ENCODE data around the gene ADRA2A.

The ADRA2A gene

DNA sequence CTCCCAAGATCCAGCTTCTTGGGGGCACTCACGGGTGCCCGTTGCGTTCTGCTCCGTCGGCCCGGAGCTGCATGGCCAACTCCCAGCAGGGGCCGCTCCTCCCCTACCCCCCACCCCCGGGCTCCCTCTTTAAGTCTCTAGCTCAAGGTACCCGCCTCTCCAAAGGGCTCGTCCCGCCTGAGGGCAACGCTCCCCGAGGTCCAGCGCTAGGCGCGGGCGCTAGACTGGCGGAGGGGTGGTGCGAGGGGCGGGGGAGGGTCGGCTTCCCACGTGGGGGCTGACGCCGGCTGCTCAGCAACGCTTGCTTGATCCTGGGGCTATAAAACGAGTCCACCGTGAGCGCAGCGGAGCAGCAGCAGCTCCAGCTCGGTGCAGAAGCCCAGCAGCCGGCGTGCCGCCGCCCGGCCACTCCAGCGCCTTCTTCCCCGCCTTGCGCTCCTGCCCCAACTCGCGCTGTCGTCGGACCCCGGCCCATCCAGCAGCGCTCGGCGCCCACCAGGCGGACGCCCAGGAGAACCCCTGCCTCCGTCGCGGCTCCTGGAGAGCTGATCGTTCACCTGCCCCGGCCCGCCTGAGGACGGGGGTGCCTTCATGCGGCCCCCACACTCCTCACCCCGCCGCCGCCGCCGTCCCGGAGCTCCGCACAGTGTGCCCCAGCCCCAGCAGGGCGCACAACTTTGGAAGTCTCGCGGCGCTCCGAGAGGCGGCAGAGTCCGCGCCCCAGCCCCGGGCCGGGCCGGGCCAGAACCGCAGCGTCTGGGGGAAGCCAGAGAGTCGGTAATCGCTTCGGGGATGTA, at the start of gene ADRA2A:
Gene ADRA2A (plus strand): TSS at position 348 of the 797 bp plus-strand sequence. CDS start 968 bp downstream, outside the sequence.
- DNase-seq = no peak

GRCh38 chr10:111030042-111030750, 46.6 kb upstream of the ADRA2A start:
- no peak for DNase-seq

GRCh38 chr10:111034598-111035310, 42.1 kb upstream of the ADRA2A start:
- DNase-seq = no peak

GRCh38 chr10:111035542-111035941, 41.3 kb upstream of the ADRA2A start:
- DNase-seq = no peak

DNA sequence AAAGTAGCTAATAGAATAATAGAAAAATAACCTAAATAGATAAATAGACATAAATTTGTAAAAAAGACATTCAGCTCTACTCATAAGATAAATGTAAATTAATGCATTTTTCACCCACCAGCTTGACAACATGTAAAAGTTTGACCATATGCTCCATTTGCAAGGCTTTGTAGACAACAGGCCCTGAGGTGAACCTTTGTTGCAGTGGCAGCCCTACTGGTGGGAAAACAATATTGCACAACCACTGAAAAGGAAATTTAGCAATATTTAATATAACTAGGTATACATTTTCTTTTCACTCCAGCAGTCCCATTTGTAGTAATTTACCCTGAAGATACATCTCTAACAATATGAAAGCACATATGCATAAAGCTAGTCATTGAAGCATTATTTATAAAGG, 39.0 kb upstream of the ADRA2A start:
- no peak for DNase-seq

GRCh38 chr10:111039522-111039921, 37.3 kb upstream of the ADRA2A start:
- DNase-seq = no peak

DNA sequence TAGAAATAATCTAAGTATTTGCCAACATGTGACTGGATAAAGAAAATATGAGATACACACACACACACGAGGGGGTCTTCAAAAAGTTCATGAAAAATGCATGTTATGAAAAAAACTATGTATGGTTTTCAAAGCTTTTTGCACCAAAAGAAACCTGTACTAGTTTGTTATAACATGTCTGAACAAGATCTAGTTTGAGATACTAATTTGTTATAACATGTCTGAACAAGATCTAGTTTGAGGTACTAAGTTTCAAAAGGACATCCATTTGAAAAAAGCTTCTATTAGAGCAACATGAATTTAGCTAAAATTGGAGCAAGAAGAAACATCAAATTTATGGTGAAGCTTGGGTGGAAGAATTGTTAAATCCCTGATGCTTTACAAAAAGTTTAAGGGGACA, 19.8 kb upstream of the ADRA2A start:
- no peak for DNase-seq

DNA sequence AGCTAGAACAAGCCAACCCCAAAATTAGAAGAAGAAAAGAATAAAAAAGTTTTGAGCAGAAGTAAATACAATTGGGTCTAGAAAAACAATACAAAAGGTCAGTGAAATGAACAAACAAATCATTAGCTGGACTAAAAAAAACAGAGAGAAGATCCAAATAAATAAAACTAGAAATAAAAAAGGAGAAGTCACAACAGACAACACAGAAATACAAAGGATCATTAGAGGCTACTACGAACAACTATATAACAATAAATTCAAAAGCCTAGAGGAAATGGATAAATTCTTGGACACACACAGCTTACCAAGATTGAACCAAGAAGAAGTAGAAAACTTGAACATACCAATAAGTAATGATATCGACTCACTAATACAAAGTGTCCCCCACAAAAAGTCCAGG, 13.4 kb upstream of the ADRA2A start:
- DNase-seq = no peak

GRCh38 chr10:111072232-111072631, 4.6 kb upstream of the ADRA2A start:
- no peak for DNase-seq

- no peak for DNase-seq
Observed at GRCh38 chr10:111075577-111076185, 1.1 kb upstream of the ADRA2A start.

DNA sequence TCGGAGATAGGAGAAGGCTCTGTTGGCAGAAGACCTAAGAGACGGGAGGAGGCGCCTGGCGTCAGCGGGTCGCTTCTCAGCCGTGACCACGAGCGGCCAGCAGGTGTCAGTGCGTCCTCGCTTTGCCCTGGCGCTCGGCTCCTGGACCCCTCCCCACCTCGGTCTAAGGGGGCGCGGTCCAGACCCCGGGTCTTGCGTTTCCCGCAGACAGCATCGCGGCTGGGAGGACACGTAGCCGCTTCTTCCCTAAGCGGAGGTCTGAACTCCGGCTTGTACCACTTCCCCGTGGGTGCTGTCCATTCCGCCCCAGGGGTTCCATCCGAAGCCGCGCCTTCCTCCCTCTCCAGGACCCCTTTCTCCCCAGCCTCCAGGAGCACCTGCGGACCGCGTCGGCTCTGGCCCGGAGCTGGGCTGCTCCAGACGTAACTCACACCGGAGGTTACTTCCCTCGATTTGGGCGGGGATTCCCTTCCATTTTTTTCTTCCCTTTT, 593 bp upstream of the ADRA2A start:
- no peak for DNase-seq

GRCh38 chr10:111077479-111077784, 603 bp downstream of the ADRA2A start:
- DNase-seq = no peak

DNA sequence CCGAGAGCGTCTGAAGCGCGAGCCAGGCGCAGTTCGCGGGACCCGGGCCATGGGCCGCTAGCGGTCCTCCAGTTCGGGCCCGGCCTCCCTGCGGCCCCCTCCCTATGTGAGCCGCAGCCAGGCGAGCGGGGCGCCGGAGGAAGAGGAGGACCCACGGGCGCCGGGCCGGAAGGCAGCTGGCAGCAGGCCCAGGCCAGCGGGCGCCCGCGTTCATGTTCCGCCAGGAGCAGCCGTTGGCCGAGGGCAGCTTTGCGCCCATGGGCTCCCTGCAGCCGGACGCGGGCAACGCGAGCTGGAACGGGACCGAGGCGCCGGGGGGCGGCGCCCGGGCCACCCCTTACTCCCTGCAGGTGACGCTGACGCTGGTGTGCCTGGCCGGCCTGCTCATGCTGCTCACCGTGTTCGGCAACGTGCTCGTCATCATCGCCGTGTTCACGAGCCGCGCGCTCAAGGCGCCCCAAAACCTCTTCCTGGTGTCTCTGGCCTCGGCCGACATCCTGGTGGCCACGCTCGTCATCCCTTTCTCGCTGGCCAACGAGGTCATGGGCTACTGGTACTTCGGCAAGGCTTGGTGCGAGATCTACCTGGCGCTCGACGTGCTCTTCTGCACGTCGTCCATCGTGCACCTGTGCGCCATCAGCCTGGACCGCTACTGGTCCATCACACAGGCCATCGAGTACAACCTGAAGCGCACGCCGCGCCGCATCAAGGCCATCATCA, 1.1 kb downstream of the ADRA2A start:
- DNase-seq = no peak

DNA sequence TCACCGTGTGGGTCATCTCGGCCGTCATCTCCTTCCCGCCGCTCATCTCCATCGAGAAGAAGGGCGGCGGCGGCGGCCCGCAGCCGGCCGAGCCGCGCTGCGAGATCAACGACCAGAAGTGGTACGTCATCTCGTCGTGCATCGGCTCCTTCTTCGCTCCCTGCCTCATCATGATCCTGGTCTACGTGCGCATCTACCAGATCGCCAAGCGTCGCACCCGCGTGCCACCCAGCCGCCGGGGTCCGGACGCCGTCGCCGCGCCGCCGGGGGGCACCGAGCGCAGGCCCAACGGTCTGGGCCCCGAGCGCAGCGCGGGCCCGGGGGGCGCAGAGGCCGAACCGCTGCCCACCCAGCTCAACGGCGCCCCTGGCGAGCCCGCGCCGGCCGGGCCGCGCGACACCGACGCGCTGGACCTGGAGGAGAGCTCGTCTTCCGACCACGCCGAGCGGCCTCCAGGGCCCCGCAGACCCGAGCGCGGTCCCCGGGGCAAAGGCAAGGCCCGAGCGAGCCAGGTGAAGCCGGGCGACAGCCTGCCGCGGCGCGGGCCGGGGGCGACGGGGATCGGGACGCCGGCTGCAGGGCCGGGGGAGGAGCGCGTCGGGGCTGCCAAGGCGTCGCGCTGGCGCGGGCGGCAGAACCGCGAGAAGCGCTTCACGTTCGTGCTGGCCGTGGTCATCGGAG, 1.8 kb downstream of the ADRA2A start:
- DNase-seq = no peak

DNA sequence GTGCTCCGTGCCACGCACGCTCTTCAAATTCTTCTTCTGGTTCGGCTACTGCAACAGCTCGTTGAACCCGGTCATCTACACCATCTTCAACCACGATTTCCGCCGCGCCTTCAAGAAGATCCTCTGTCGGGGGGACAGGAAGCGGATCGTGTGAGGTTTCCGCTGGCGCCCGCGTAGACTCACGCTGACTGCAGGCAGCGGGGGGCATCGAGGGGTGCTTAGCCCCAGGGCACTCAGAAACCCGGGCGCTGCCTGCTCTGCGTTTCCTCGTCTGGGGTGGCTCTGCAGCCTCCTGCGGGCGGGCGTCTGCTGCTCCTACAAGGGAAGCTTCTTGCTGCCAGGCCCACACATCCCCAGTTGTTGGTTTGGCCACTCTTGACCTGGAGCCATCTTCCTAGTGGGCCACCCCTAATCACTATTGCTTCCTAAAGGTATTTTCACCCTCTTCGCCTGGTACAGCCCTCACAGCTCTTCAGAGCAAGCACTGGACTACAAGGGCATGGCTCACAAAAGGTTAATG, 2.5 kb downstream of the ADRA2A start:
- no peak for DNase-seq

DNA sequence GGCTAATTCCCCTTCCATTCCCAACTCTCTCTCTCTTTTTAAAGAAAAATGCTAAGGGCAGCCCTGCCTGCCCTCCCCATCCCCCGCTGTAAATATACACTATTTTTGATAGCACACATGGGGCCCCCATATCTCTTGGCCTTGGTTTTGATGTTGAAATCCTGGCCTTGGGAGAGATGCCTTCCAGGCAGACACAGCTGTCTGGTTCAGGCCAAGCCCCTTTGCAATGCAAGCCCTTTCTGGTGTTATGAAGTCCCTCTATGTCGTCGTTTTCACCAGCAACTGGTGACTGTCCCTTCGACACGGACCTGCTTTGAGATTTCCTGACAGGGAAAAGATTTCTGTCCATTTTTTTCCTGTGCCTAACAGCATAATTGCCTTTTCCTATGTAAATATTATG, 3.0 kb downstream of the ADRA2A start:
- DNase-seq = no peak

DNA sequence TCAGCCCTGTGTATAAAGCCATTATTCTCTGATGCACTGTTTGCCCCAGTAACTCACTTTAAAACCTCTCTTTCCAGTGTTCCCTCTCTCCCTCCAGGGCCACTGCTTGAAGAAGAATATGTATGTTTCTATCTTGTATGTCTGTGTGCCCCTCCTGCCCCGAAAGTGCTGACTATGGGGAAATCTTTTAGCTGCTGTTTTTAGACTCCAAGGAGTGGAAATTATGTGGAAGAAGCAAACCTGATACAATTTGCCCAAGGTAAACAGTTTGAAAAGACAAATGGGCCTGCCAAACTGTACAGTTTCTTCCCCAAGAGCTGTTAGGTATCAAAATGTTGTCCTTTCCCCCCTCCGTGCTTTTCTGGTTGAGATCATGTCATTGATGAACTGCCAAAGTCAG, 3.4 kb downstream of the ADRA2A start:
- DNase-seq = no peak

- no peak for DNase-seq
Observed at GRCh38 chr10:111081595-111081994, 4.8 kb downstream of the ADRA2A start.

DNA sequence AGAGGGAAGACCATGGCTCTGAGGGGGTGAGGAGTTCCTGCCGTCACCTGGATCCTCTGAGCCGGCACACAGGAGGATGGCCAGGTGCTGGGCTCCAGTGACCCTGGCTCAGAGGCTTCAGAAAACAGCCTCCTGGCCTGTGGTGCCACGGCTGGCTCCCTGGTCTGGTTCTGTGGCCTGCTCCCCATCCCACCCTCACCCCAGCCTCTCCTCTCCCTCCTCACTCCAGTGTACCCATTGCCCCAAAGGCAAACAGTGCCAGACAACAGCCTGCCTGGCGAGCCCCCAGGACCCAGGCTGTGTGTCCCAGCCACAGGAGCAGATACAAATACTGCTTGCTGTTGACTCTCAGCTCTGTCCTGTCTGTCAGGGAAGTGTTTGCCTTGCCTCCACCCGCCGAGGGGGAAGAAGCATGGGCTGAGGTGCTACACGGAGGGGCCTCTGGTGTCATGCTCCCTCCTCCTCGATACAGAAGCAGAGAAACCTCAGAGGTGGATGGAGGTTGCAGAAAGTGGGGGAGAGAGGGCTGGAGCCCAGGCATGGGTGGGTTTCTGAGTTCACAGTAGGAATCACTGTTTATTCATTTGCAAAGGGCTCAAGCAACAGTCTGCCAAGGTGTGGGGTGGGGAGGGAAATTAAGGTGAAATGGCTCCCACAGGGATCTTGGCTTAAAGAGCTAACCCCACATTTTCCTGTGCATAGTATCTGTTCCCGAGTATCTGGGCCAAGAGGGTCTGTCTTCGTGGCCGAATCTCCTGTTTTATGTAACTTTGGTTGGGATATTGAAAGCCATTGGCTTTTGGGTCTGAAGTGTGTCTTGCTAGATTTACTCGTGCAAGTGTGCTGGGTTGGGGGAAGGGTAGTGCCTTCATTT, 5.5 kb downstream of the ADRA2A start:
- no peak for DNase-seq

GRCh38 chr10:111083222-111084095, 6.6 kb downstream of the ADRA2A start:
- DNase-seq = no peak
